ENCODE data around the gene LONP1.

The LONP1 gene

GRCh38 chr19:5644037-5644436 is 75.9 kb downstream of the LONP1 start:
- H4K20me1 ChIP-seq (ENCODE audit: insufficient read depth): peaks cover 13% of the 10 kb centered on the region
- no peaks in the 10 kb centered on the region for H3K4me1 ChIP-seq (ENCODE audit: low read depth, poor library complexity, severe bottlenecking)

GRCh38 chr19:5643060-5643459 is 76.9 kb downstream of the LONP1 start:
- H3K36me3 ChIP-seq (ENCODE audit: insufficient read depth): peaks cover 27% of the 10 kb centered on the region; the same call in 1 of the 2 replicates
- no peaks in the 10 kb centered on the region for H3K27me3 ChIP-seq (ENCODE audit: insufficient read depth, low read depth)
- H2AFZ ChIP-seq (ENCODE audit: low read depth): no peak overlapping the region
- H3K4me1 ChIP-seq (ENCODE audit: low read depth, poor library complexity, severe bottlenecking): no peaks in the 10 kb centered on the region
- H3K9ac ChIP-seq: no peak overlapping the region
- no peak overlapping the region for H3K4me2 ChIP-seq
- peaks cover 16% of the 10 kb centered on the region for H4K20me1 ChIP-seq (ENCODE audit: insufficient read depth)
- H3K4me3 ChIP-seq (IDR thresholded peaks at IDR 0.05; ENCODE audit: insufficient read depth, low read depth, low read length): no peak overlapping the region
- no peak overlapping the region for H3K27ac ChIP-seq
- peaks cover 70% of the 10 kb centered on the region; the same call in 1 of the 2 replicates for H3K79me2 ChIP-seq (ENCODE audit: insufficient read depth, low read depth)
- TF ChIP-seq CTCF (conservative IDR thresholded peaks at IDR 0.05; ENCODE audit: low read depth, low read length): no peak

More at GRCh38 chr19:5644037-5644436, 75.9 kb downstream of the LONP1 start:
- Histone ChIP-seq H3K9ac (no peak overlapping the region), H3K27ac (no peak overlapping the region), H2AFZ (ENCODE audit: low read depth) (no peak overlapping the region), H3K4me2 (no peak overlapping the region), H3K4me3 (IDR thresholded peaks at IDR 0.05; ENCODE audit: insufficient read depth, low read depth, low read length) (no peak overlapping the region), H3K36me3 (ENCODE audit: insufficient read depth) (peaks cover 30% of the 10 kb centered on the region; the same call in 1 of the 2 replicates), H3K27me3 (ENCODE audit: insufficient read depth, low read depth) (no peaks in the 10 kb centered on the region), H3K79me2 (ENCODE audit: insufficient read depth, low read depth) (peaks cover 60% of the 10 kb centered on the region; the same call in 1 of the 2 replicates)
- TF ChIP-seq CTCF (conservative IDR thresholded peaks at IDR 0.05; ENCODE audit: low read depth, low read length): no peak

GRCh38 chr19:5642204-5642603 is 77.7 kb downstream of the LONP1 start:
- H3K9ac ChIP-seq: no peak overlapping the region
- H2AFZ ChIP-seq (ENCODE audit: low read depth): no peak overlapping the region
- no peaks in the 10 kb centered on the region for H3K4me1 ChIP-seq (ENCODE audit: low read depth, poor library complexity, severe bottlenecking)
- H3K27ac ChIP-seq: no peak overlapping the region
- H4K20me1 ChIP-seq (ENCODE audit: insufficient read depth): peaks cover 23% of the 10 kb centered on the region
- H3K79me2 ChIP-seq (ENCODE audit: insufficient read depth, low read depth): peaks cover 79% of the 10 kb centered on the region; the same call in 1 of the 2 replicates
- no peaks in the 10 kb centered on the region for H3K27me3 ChIP-seq (ENCODE audit: insufficient read depth, low read depth)
- H3K4me3 ChIP-seq (IDR thresholded peaks at IDR 0.05; ENCODE audit: insufficient read depth, low read depth, low read length): no peak overlapping the region
- H3K4me2 ChIP-seq: no peak overlapping the region
- peaks cover 24% of the 10 kb centered on the region; the same call in 1 of the 2 replicates for H3K36me3 ChIP-seq (ENCODE audit: insufficient read depth)
- no peak for TF ChIP-seq CTCF (conservative IDR thresholded peaks at IDR 0.05; ENCODE audit: low read depth, low read length)
